A549 (cell line): Measurements from ENCODE around the gene SCN1A. TPM values are rescaled to one million over a fixed set of nuclear protein-coding genes. Genes with fewer than 3 reads are reported as not detected.
"Not testable (repeated sequence)": the region's sequence is repeated elsewhere in the genome, so short reads cannot be mapped to it uniquely, and the experiment has no call there.

ENCODE experiments used
- ATAC-seq, 2 experiments: fragments of 200-7000 bp in 1 of 2; fragments of >200 bp in 1 of 2; cut with Nextera tagmentation in 1 of 2; cut with Tn5 transposase in 1 of 2; 3 replicates each; pipeline versions ENCODE4 v1.8.0 to v1.9.1; 2018 to 2020; ENCODE audit warnings: mild to moderate bottlenecking in 1 of 2, moderate library complexity in 1 of 2
- CTCF ChIA-PET: fragments of 300-600 bp; sonication (Branson Sonifier 250); formaldehyde crosslinking; extraction: SDS; loops from one replicate; lab custom pipeline; 2021; ENCODE audit warnings: antibody characterized with exemption, inconsistent platforms; lab: Yijun Ruan, JAX
- POLR2A ChIA-PET: fragments of 350-600 bp; formaldehyde crosslinking; extraction: SDS; loops from one replicate; lab custom pipeline; 2021; ENCODE audit warnings: antibody characterized with exemption, inconsistent platforms; lab: Yijun Ruan, JAX
- DNase-seq, 2 experiments: peaks; one replicate each; pipeline versions ENCODE4 v3.0.0 to v3.0.0-alpha.2; 2011 to 2016; ENCODE audit warnings: low read depth in 1 of 2, low spot score in 1 of 2
- FAIRE-seq: peaks from 2 replicates; lab custom pipeline; 2011; peaks lifted over from hg19 to GRCh38; lab: Jason Lieb, UNC
- H3K27ac ChIP-seq, 2 experiments: fragments of >200 bp; sonication (Bioruptor Twin); formaldehyde crosslinking; 3 replicates each; pipeline ENCODE4 v1.5.1; 2016 to 2017
- H3K4me1 ChIP-seq: fragments of >200 bp; sonication (Bioruptor Twin); formaldehyde crosslinking; 3 replicates; pipeline ENCODE4 v1.6.1; 2016
- H3K4me2 ChIP-seq: fragments of >200 bp; sonication (Bioruptor Twin); formaldehyde crosslinking; 3 replicates; pipeline ENCODE4 v1.6.1; 2016
- H3K4me3 ChIP-seq: fragments of >200 bp; sonication (Bioruptor Twin); formaldehyde crosslinking; 3 replicates; pipeline ENCODE4 v1.5.1; 2016
- H3K9me3 ChIP-seq: fragments of >200 bp; sonication (Bioruptor Twin); formaldehyde crosslinking; 3 replicates; pipeline ENCODE4 v1.6.1; 2016
- CBX2 ChIP-seq: fragments of 200-600 bp; sonication (generic); IDR thresholded peaks from 2 replicates; pipeline ENCODE4 v1.6.1; 2016; ENCODE audit warnings: low read depth, mild to moderate bottlenecking, borderline replicate concordance
- CEBPB ChIP-seq, 2 experiments: fragments of >200 bp in 1 of 2; sonication (Bioruptor Twin) in 1 of 2; formaldehyde crosslinking in 1 of 2; IDR thresholded peaks; 2 replicates each; pipeline ENCODE4 v1.6.1; 2012 to 2016
- CHD2 ChIP-seq: fragments of 150-350 bp; IDR thresholded peaks from 2 replicates; pipeline ENCODE4 v1.6.1; 2014; ENCODE audit warnings: low read length; ENCODE audit not compliant: partially characterized antibody
- EHF ChIP-seq: fragments of 250-450 bp; sonication (Bioruptor Pico); IDR thresholded peaks from 2 replicates; pipeline ENCODE4 v1.5.0; 2020; ENCODE audit warnings: mild to moderate bottlenecking
- EP300 ChIP-seq, 2 experiments: fragments of >200 bp; sonication (Bioruptor Twin); formaldehyde crosslinking; IDR thresholded peaks; 2 replicates in 1 of 2; 3 replicates in 1 of 2; pipeline ENCODE4 v1.6.1; 2016 to 2017
- FOXS1 ChIP-seq: fragments of 250-450 bp; sonication (Bioruptor Pico); IDR thresholded peaks from 2 replicates; pipeline ENCODE4 v1.5.0; 2020; ENCODE audit warnings: mild to moderate bottlenecking, moderate library complexity
- GATA3 ChIP-seq: IDR thresholded peaks from 2 replicates; pipeline ENCODE4 v1.6.1; 2012; ENCODE audit warnings: borderline replicate concordance
- HEYL ChIP-seq: fragments of 250-450 bp; sonication (Bioruptor Pico); IDR thresholded peaks from 2 replicates; pipeline ENCODE4 v1.8.0; 2021; ENCODE audit warnings: mild to moderate bottlenecking, moderate library complexity
- JUN ChIP-seq, 2 experiments: fragments of >200 bp; sonication (Bioruptor Twin); formaldehyde crosslinking; IDR thresholded peaks; 2 replicates in 1 of 2; 3 replicates in 1 of 2; pipeline ENCODE4 v1.6.1; 2016 to 2017
- JUNB ChIP-seq: fragments of >200 bp; sonication (Bioruptor Twin); formaldehyde crosslinking; IDR thresholded peaks from 2 replicates; pipeline ENCODE4 v1.6.1; 2016
- KDM5A ChIP-seq: fragments of 200-600 bp; sonication (generic); IDR thresholded peaks from 2 replicates; pipeline ENCODE4 v1.6.1; 2016; ENCODE audit warnings: antibody characterized with exemption, mild to moderate bottlenecking
- NFE2L2 ChIP-seq: fragments of 150-350 bp; conservative IDR thresholded peaks from 2 replicates; pipeline ENCODE4 v1.6.1; 2014; ENCODE audit warnings: low read length
- POLR2AphosphoS2 ChIP-seq: conservative IDR thresholded peaks from 2 replicates; pipeline ENCODE4 v1.6.1; 2012; ENCODE audit warnings: low read length, improper control_type of control experiment, inconsistent platforms
- TP53 ChIP-seq: fragments of 250-450 bp; sonication (Bioruptor Pico); IDR thresholded peaks from 2 replicates; pipeline ENCODE4 v1.5.0; 2021; ENCODE audit warnings: mild to moderate bottlenecking, moderate library complexity
- ZC3H11A ChIP-seq: fragments of 450-650 bp; IDR thresholded peaks from 2 replicates; pipeline ENCODE4 v1.6.1; 2014; ENCODE audit warnings: antibody characterized with exemption, mild to moderate bottlenecking
- ZFP36 ChIP-seq: fragments of 450-650 bp; IDR thresholded peaks from 2 replicates; pipeline ENCODE4 v1.6.1; 2014; ENCODE audit warnings: borderline replicate concordance; ENCODE audit not compliant: partially characterized antibody
- WGBS: methylation state at CpG from one replicate; pipeline ENCODE4 v1.1.6; 2017; ENCODE audit errors: missing lambda C conversion rate; 5-methylcytosine and 5-hydroxymethylcytosine counted together
- polyA plus RNA-seq, 4 experiments: library from polyadenylated mRNA; depleted of rRNA in 3 of 4; stranded (reverse); fragments of >200 nt; fragmentation: RNase III in 1 of 4; extraction: RNeasy Plus Mini Kit Qiagen cat#74134 plus additional on column Dnase treatment in 1 of 4; gene quantifications; 2 replicates in 3 of 4; 3 replicates in 1 of 4; pipeline ENCODE4 v1.2.3, GENCODE V29; 2011 to 2017
- TF ChIP-seq, protein P1 (sequence below): fragments of >200 bp; sonication (Bioruptor Twin); formaldehyde crosslinking; IDR thresholded peaks from 3 replicates; pipeline ENCODE4 v1.6.1; 2016
- TF ChIP-seq, protein P2 (sequence below): IDR thresholded peaks from 2 replicates; pipeline ENCODE4 v1.6.1; 2012
- TF ChIP-seq, protein P3 (sequence below): fragments of 250-450 bp; sonication (Bioruptor Pico); IDR thresholded peaks from 2 replicates; pipeline ENCODE4 v1.5.0; 2020; ENCODE audit warnings: low read depth, mild to moderate bottlenecking, moderate library complexity

SCN1A gene
- polyA plus RNA-seq, 2 of the 4 experiments (the other 2 are of a cell fraction) = not detected

DNA sequence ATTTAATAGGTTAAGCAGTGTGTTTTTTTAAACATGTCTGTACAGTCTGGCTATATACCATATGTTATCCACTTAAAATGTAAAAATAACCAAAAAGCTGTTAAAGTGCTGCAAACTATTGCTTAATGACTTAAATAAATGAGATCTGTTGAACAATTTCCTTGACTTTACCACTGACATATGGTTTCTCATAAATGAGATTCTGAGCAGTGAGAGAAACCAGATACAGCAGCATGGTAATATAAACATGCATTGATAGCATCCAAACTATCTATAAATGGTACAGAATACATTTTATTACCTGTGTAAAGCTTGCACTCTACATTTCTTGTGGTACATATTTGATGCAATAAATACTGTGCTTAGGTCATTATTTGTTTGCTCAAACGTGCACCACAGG lies 138.0 kb downstream of the SCN1A start:
- H3K9me3 ChIP-seq = no peaks in the 10 kb centered on the region
- no peak for DNase-seq
- TF ChIP-seq CBX2 (no peak), JUN (IDR thresholded peaks at IDR 0.05) (no peak), JUNB (no peak), ZFP36 (no peak), FOXS1 (CRISPR knock-in tag) (no peak), GATA3 (no peak), ZC3H11A (no peak), EHF (CRISPR knock-in tag) (no peak), CEBPB (IDR thresholded peaks at IDR 0.05) (no peak), TP53 (CRISPR knock-in tag) (no peak), KDM5A (no peak), EP300 (IDR thresholded peaks at IDR 0.05) (no peak)
- TF ChIP-seq, protein P1, sequence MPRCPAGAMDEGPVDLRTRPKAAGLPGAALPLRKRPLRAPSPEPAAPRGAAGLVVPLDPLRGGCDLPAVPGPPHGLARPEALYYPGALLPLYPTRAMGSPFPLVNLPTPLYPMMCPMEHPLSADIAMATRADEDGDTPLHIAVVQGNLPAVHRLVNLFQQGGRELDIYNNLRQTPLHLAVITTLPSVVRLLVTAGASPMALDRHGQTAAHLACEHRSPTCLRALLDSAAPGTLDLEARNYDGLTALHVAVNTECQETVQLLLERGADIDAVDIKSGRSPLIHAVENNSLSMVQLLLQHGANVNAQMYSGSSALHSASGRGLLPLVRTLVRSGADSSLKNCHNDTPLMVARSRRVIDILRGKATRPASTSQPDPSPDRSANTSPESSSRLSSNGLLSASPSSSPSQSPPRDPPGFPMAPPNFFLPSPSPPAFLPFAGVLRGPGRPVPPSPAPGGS = no peak
- TF ChIP-seq, all 56 proteins: peak for 0
- ChIA-PET POLR2A (no interaction called here), CTCF (no interaction called here)
- FAIRE-seq (no peak), ATAC-seq (no peak)
- no peak overlapping the region for H3K4me2 ChIP-seq
- H3K27ac ChIP-seq = no peak overlapping the region
- whole genome bisulfite sequencing = 3% methylated on average over 1 of the region's 1 CpG
- no peaks in the 10 kb centered on the region for H3K4me1 ChIP-seq
- no peak overlapping the region for H3K4me3 ChIP-seq

DNA sequence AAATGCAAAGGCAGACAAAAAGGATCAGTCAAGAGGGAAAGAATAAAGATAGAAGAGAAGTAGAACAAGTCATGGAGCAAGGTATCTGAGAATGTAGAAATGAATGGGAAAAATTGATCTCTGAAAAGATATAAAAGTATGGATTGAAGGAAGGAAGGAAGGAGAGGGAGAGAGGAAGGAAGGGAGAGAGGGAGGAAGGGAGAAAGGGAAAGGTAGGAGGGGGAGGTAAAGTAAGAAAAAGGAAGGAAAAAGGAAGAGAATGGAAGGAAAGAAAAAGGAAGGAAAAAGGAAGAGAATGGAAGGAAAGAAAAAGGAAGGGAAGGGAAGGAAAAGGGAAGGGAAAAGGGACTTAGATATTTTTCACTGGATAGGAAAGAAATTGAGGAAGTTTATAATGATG lies 142.7 kb downstream of the SCN1A start:
- ATAC-seq (no peak), FAIRE-seq (no peak), DNase-seq (no peak)
- H3K4me2 ChIP-seq = no peak overlapping the region
- H3K4me1 ChIP-seq = no peaks in the 10 kb centered on the region
- ChIA-PET POLR2A (no interaction called here), CTCF (no interaction called here)
- H3K4me3 ChIP-seq = no peak overlapping the region
- TF ChIP-seq ZFP36 = no peak
- TF ChIP-seq, protein P2, sequence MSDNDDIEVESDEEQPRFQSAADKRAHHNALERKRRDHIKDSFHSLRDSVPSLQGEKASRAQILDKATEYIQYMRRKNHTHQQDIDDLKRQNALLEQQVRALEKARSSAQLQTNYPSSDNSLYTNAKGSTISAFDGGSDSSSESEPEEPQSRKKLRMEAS = no peak
- TF ChIP-seq, protein P1 = no peak
- no peak for TF ChIP-seq CHD2
- no peaks in the 10 kb centered on the region for H3K9me3 ChIP-seq
- H3K27ac ChIP-seq = no peak overlapping the region

DNA sequence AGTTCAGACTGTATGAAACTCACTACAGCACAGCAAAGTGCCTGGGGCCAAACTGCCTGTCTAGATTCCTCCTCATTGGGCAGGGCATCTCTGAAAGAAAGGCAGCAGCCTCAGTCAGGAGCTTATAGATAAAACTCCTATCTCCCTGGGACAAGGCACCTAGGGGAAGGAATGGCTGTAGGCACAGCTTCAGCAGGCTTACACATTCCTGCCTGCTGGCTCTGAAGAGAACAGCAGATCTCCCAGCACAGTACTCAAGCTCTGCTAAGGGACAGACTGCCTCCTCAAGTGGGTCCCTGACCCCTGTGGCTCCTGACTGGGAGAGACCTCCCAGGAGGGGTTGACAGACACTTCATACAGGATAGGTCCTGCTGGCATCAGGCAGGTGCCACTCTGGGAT lies 155.7 kb downstream of the SCN1A start:
- CTCF ChIA-PET = interaction anchor here (3.4 kb wide), 1 partner anchor 17 kb away, joined by 10 read pairs; no protein-coding TSS in a partner anchor
- H3K4me2 ChIP-seq, H3K4me3 ChIP-seq, H3K9me3 ChIP-seq, POLR2A ChIA-PET, ATAC-seq, H3K4me1 ChIP-seq, FAIRE-seq, H3K27ac ChIP-seq, DNase-seq: not testable (repeated sequence)

DNA sequence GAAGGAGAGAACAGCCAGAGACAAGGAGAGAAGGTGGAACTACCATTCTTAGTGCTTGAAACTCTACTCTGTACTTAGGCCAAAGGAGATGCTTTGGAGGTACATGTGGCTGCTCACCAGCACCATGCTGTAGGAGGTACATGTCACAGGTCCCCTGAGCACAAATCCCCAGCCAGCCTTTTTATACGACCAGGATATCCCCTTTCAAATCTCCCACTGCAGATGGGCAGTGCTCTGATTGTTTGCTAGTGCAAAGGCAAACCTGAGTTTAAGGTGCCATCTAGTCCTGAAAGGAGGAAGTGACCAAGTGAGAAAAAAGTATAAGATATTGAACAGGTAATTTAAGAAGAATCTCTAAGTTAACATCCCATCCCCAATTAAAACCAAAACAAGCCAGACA lies 157.2 kb downstream of the SCN1A start:
- no peaks in the 10 kb centered on the region for H3K4me1 ChIP-seq
- TF ChIP-seq NFE2L2 = no peak
- TF ChIP-seq, protein P3, sequence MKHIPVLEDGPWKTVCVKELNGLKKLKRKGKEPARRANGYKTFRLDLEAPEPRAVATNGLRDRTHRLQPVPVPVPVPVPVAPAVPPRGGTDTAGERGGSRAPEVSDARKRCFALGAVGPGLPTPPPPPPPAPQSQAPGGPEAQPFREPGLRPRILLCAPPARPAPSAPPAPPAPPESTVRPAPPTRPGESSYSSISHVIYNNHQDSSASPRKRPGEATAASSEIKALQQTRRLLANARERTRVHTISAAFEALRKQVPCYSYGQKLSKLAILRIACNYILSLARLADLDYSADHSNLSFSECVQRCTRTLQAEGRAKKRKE (CRISPR knock-in tag) = no peak
- TF ChIP-seq POLR2AphosphoS2 = no peak
- TF ChIP-seq HEYL (CRISPR knock-in tag) = no peak
- H3K9me3 ChIP-seq = no peaks in the 10 kb centered on the region
- FAIRE-seq (no peak), DNase-seq (no peak), ATAC-seq (no peak)
- no peak overlapping the region for H3K27ac ChIP-seq
- WGBS = 7% methylated on average over 1 of the region's 1 CpG
- no peak overlapping the region for H3K4me2 ChIP-seq
- no peak overlapping the region for H3K4me3 ChIP-seq
- CTCF ChIA-PET = interaction anchor here (3.4 kb wide), 1 partner anchor 16 kb away, joined by 10 read pairs; no protein-coding TSS in a partner anchor
- POLR2A ChIA-PET = no interaction called here
